HepG2 (cell line): ENCODE data around the gene CCL27. TPM values are rescaled to one million over a fixed set of nuclear protein-coding genes. Genes with fewer than 3 reads are reported as not detected.

ENCODE experiments used
- EP300 ChIP-seq, 3 experiments: sonication (generic) in 1 of 3; formaldehyde crosslinking in 1 of 3; IDR thresholded peaks; 2 replicates each; pipeline versions ENCODE4 v1.5.1 to v1.6.1; 2011 to 2020; ENCODE audit warnings: low read depth in 2 of 3, low read length in 2 of 3, borderline replicate concordance in 1 of 3, improper control_type of control experiment in 1 of 3, mild to moderate bottlenecking in 1 of 3, missing genetic modification reagents in 1 of 3, moderate library complexity in 1 of 3
- FOSL2 ChIP-seq: sonication (generic); formaldehyde crosslinking; IDR thresholded peaks from 2 replicates; pipeline ENCODE4 v1.4.0; 2020; ENCODE audit warnings: missing genetic modification reagents
- FOXJ3 ChIP-seq: sonication (generic); formaldehyde crosslinking; IDR thresholded peaks from 2 replicates; pipeline ENCODE4 v1.4.0; 2020; ENCODE audit warnings: missing genetic modification reagents, mild to moderate bottlenecking, borderline replicate concordance
- HMGXB4 ChIP-seq, 2 experiments: sonication (generic) in 1 of 2; formaldehyde crosslinking in 1 of 2; IDR thresholded peaks; 2 replicates each; pipeline versions ENCODE4 v1.4.0 to v1.6.1; 2018 to 2020; ENCODE audit warnings: missing genetic modification reagents in 2 of 2, borderline replicate concordance in 1 of 2, low read depth in 1 of 2, mild to moderate bottlenecking in 1 of 2, missing biosample characterization in 1 of 2
- HNF1B ChIP-seq: sonication (generic); formaldehyde crosslinking; IDR thresholded peaks from 2 replicates; pipeline ENCODE4 v1.5.1; 2020; ENCODE audit warnings: mild to moderate bottlenecking, moderate library complexity, missing genetic modification reagents
- IRF1 ChIP-seq: sonication (generic); formaldehyde crosslinking; IDR thresholded peaks from 2 replicates; pipeline ENCODE4 v1.4.0; 2020; ENCODE audit warnings: low read depth, mild to moderate bottlenecking, missing genetic modification reagents
- KLF6 ChIP-seq: IDR thresholded peaks from 2 replicates; pipeline ENCODE4 v1.8.0; 2016; ENCODE audit warnings: missing biosample characterization, missing genetic modification reagents
- SMAD1 ChIP-seq: sonication (generic); formaldehyde crosslinking; IDR thresholded peaks from 2 replicates; pipeline ENCODE4 v1.4.0; 2020; ENCODE audit warnings: missing genetic modification reagents, low read depth, mild to moderate bottlenecking, borderline replicate concordance
- SMC3 ChIP-seq: IDR thresholded peaks from 2 replicates; pipeline ENCODE4 v1.6.1; 2011; ENCODE audit warnings: low read length, improper control_type of control experiment
- SOX13 ChIP-seq, 3 experiments: fragments of 450-650 bp in 1 of 3; sonication (generic) in 1 of 3; formaldehyde crosslinking in 1 of 3; IDR thresholded peaks in 2 of 3; conservative IDR thresholded peaks in 1 of 3; 2 replicates each; pipeline versions ENCODE4 v1.5.0 to v1.6.1; 2016 to 2020; ENCODE audit warnings: antibody characterized with exemption in 1 of 3, mild to moderate bottlenecking in 1 of 3, missing compliant biosample characterization in 1 of 3, missing genetic modification reagents in 1 of 3, moderate library complexity in 1 of 3
- SOX6 ChIP-seq, 2 experiments: fragments of 450-650 bp in 1 of 2; sonication (generic) in 1 of 2; formaldehyde crosslinking in 1 of 2; IDR thresholded peaks; 2 replicates each; pipeline versions ENCODE4 v1.4.0 to v1.6.1; 2017 to 2020; ENCODE audit warnings: antibody characterized with exemption in 1 of 2, mild to moderate bottlenecking in 1 of 2, missing genetic modification reagents in 1 of 2
- TFAP4 ChIP-seq: sonication (generic); IDR thresholded peaks from 2 replicates; pipeline ENCODE4 v1.6.1; 2016; ENCODE audit warnings: low read depth, borderline replicate concordance
- YEATS2 ChIP-seq: sonication (generic); formaldehyde crosslinking; IDR thresholded peaks from 2 replicates; pipeline ENCODE4 v1.4.0; 2020; ENCODE audit warnings: missing genetic modification reagents, borderline replicate concordance
- ZNF136 ChIP-seq: sonication (generic); formaldehyde crosslinking; IDR thresholded peaks from 2 replicates; pipeline ENCODE4 v1.8.1; 2022; ENCODE audit warnings: low read depth, mild to moderate bottlenecking, moderate library complexity, missing genetic modification reagents
- ZNF354B ChIP-seq: sonication (generic); formaldehyde crosslinking; IDR thresholded peaks from 2 replicates; pipeline ENCODE4 v1.8.0; 2022; ENCODE audit warnings: mild to moderate bottlenecking, missing genetic modification reagents
- ZNF564 ChIP-seq: sonication (generic); formaldehyde crosslinking; IDR thresholded peaks from 2 replicates; pipeline ENCODE4 v1.8.1; 2023; ENCODE audit warnings: mild to moderate bottlenecking, missing genetic modification reagents
- polyA plus RNA-seq, 8 experiments: library from polyadenylated mRNA; depleted of rRNA in 3 of 8; stranded (reverse) in 7 of 8; unstranded in 1 of 8; fragments of >200 nt; fragmentation: Illumina TruSeq in 4 of 8; extraction: Trizol in 4 of 8; gene quantifications; 2 replicates each; pipeline versions ENCODE4 v1.2.1 to v1.2.3, GENCODE V29; 2011 to 2016; ENCODE audit warnings: low read depth in 4 of 8, missing spikeins in 1 of 8, mixed read lengths in 1 of 8; ENCODE audit not compliant: insufficient read depth in 1 of 8
- total RNA-seq, 5 experiments: library from RNA; depleted of rRNA; stranded (reverse); fragments of >200 nt; fragmentation: Illumina TruSeq; extraction: Trizol; gene quantifications; 2 replicates each; pipeline ENCODE4 v1.2.3, GENCODE V29; 2016; ENCODE audit warnings: low read depth in 1 of 5
- TF ChIP-seq, protein P1 (sequence below): IDR thresholded peaks from 2 replicates; pipeline ENCODE4 v1.6.1; 2016; ENCODE audit warnings: mild to moderate bottlenecking, missing biosample characterization, missing genetic modification reagents
- TF ChIP-seq, protein P2 (sequence below): sonication (generic); formaldehyde crosslinking; IDR thresholded peaks from 2 replicates; pipeline ENCODE4 v1.4.0; 2020; ENCODE audit warnings: missing genetic modification reagents, mild to moderate bottlenecking, borderline replicate concordance

The CCL27 gene
- total and polyA plus RNA-seq, 2 of the 13 experiments (the other 11 are each of a cell fraction or from before 2014, with no cell fraction given) = not detected

DNA sequence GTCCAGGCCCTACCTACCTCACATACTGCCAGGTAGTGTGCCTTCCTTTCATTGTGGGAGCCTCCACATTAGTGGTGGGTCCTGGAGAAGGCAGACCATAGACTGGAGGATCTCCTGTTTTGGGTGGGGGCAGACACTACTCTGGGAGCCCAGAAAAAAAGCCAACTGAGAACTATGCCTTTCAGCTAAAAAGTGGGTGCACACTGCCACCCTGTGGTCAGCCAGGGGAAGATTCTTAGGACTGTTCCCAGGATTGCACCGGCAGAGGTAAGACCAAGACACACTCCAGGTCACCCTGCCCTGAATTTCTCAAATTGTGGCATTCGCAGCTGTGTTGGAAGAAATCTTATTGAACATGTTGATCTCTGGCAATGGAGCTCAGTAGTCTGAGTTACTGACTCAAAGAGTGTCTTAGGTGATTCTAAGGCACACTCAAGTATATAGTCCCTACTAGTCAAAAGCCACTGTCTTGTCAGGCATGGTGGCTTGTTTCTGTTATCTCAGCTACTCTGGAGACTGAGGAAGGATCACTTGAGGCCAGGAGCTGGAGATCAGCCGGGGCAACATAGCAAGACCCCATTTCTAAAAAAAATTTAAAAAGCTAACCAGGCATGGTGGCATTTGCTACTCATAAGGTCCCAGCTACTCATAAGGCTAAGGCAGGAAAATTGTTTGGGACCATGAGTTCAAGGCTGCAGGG is 28.5 kb downstream of the CCL27 start (continued):
- no peak for TF ChIP-seq TFAP4
- TF ChIP-seq HNF1B (CRISPR knock-in tag) = 0 out of 2 replicates have a peak, but pooled peaks have one; percentile 19
- TF ChIP-seq KLF6 (CRISPR knock-in tag) = 0 out of 2 replicates have a peak, but pooled peaks have one; percentile 28
- peak; percentile 80 for TF ChIP-seq SMC3
- no peak for TF ChIP-seq FOXJ3 (CRISPR knock-in tag)
- no peak for TF ChIP-seq FOSL2 (CRISPR knock-in tag)
- TF ChIP-seq, protein P1, sequence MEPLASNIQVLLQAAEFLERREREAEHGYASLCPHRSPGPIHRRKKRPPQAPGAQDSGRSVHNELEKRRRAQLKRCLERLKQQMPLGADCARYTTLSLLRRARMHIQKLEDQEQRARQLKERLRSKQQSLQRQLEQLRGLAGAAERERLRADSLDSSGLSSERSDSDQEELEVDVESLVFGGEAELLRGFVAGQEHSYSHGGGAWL = no peak
- TF ChIP-seq ZNF354B (CRISPR knock-in tag) = no peak
- 0 out of 4 replicates have a peak, but pooled peaks of 1 of the 2 experiments have one; percentile 41 for TF ChIP-seq HMGXB4 (CRISPR knock-in tag; IDR thresholded peaks at IDR 0.05; ENCODE audit: borderline replicate concordance in 1 of 2, low read depth in 1 of 2)
- TF ChIP-seq EP300 (IDR thresholded peaks at IDR 0.05; ENCODE audit: low read depth in 2 of 2, low read length in 2 of 2) = no peak
- TF ChIP-seq EP300 (CRISPR knock-in tag; IDR thresholded peaks at IDR 0.05; ENCODE audit: borderline replicate concordance) = 0 out of 2 replicates have a peak, but pooled peaks have one; percentile 9
- no peak for TF ChIP-seq ZNF564 (CRISPR knock-in tag)
- no peak for TF ChIP-seq SMAD1 (CRISPR knock-in tag)
- no peak for TF ChIP-seq ZNF136 (CRISPR knock-in tag)
- TF ChIP-seq IRF1 (CRISPR knock-in tag) = no peak
- no peak for TF ChIP-seq SOX6 (IDR thresholded peaks at IDR 0.05)
- TF ChIP-seq SOX6 (CRISPR knock-in tag; IDR thresholded peaks at IDR 0.05) = no peak
- peak; percentile 27; the same call in 1 of the 2 replicates for TF ChIP-seq YEATS2 (CRISPR knock-in tag)
- TF ChIP-seq SOX13 (IDR thresholded peaks at IDR 0.05) = no peak
- no peak for TF ChIP-seq SOX13 (CRISPR knock-in tag; conservative IDR thresholded peaks at IDR 0.05 in 1 of 2, IDR thresholded peaks at IDR 0.05 in 1 of 2)
- TF ChIP-seq, protein P2, sequence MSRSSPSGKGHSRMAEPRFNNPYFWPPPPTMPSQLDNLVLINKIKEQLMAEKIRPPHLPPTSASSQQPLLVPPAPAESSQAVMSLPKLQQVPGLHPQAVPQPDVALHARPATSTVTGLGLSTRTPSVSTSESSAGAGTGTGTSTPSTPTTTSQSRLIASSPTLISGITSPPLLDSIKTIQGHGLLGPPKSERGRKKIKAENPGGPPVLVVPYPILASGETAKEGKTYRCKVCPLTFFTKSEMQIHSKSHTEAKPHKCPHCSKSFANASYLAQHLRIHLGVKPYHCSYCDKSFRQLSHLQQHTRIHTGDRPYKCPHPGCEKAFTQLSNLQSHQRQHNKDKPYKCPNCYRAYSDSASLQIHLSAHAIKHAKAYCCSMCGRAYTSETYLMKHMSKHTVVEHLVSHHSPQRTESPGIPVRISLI (CRISPR knock-in tag) = peak; percentile 78; the same call in 1 of the 2 replicates
